GM19240 (cell line): Measurements from ENCODE around the gene WNT11.

Source experiments
- DNase-seq: peaks from one replicate; pipeline ENCODE4 v3.0.0; 2011; ENCODE audit warnings: low spot score; ENCODE audit not compliant: insufficient read length

WNT11 gene

DNA sequence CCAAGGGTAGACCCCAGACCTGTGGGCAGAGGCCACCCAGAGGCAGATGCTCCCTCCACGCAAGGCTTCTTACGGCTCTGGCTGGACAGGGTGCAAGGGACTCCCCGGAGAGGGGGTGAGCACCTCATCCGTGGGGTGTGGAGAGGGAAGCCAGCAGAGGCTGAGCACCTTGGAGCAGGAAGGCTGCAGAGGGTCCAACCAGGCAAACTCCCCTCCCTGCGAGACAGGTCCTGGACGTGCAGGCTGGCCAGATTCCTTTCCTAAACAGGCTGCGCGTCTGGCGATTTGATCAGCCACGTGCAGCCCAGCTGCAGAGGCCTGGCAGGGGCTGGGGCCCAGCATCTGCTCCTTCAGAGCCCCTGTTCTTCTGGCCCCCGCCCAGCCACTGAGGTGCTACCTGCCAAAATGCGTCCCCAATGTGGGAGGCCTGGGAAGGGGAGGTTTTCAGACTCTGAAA is 49.3 kb downstream of the WNT11 start:
- no peak for DNase-seq

DNA sequence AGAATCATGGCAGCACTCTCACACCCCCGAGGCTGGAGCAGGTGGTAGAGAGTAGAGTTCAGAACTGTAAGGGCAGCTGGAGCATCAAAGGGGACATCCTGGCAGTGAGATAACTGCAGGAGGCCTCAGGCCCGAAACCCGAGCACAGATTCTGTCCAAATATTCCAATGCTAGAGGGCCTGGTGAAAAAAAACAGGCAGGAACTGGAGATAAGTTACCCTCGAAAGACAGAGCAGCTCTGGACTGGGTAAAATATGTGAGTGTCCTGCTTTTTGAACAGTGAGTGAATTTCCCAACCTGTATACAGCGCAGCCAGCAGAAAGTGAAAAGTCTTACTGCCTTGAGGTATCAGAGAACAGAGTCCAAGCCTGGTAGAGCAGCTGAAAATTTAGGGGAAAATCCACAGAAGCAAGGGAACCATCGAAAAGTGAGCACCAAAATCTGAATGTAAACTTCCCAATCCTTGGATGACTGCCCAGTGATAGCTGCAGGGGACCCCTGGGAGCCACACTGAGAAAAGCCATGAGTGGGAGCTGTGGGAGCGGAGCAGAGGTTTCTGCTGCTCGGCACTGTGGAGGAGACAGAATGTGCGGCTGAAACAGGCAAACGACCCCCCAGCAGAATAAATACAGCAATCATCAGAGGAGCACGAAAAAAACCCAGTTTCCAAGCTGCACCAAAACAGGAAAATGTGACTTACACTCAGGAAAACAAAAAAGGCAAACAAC is 50.6 kb downstream of the WNT11 start:
- no peak for DNase-seq

DNA sequence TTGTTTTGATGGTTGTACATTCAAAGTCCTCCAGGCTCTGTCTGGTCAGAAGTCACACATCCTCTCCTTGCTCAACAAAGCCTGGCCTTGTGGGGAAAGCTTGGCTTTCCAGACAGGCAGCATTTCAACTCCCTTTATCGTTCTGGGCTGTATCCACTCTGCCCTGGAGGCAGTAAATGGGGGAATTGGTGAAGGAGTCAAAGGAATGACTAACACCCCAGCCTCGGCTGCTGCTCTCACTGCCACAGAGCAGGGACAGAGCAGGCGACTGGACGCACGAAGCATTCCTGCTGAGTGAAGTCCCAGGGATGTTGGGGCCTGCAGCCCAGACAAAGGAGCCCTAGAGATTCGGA is 52.8 kb downstream of the WNT11 start:
- no peak for DNase-seq

DNA sequence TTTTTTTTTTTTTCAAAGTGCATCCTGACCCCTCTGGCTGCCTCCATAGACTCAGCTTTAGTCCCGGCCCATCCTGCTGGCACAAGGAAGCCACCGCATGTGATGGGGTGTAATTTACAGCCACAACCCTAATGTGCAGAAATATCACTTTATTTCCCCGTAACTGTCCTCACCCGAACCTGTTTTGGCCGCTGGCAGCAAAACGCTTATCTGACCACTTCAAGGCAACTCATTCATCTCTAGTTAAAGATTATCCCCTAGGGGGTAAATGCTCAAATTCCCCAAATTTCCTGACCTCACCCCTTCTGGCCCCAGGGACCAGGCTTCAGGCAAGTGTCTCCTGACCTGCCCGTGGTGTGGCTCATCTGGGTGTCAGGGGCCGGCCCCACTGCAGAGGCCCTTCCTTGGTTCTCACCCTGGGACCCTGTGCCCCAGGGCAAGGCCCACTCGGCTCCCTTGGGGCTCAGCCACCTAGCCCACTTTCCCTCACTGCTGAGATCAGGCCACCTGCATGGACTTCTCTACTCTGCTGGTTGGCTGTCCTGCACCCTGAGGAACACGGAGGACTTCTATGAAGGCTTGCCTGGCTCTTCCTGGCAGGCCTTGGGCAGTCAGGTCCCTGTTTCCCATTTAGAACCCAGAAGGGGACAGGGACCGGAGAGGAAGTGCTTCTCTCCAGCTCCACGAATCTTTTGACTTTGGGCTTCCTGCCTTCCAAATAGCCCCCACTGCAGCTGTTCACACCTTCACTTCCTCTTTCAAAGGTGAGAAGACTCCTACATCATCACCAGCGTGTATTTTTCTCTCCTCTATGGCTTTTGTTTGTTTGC is 53.3 kb downstream of the WNT11 start:
- DNase-seq, result peak; percentile 58

DNA sequence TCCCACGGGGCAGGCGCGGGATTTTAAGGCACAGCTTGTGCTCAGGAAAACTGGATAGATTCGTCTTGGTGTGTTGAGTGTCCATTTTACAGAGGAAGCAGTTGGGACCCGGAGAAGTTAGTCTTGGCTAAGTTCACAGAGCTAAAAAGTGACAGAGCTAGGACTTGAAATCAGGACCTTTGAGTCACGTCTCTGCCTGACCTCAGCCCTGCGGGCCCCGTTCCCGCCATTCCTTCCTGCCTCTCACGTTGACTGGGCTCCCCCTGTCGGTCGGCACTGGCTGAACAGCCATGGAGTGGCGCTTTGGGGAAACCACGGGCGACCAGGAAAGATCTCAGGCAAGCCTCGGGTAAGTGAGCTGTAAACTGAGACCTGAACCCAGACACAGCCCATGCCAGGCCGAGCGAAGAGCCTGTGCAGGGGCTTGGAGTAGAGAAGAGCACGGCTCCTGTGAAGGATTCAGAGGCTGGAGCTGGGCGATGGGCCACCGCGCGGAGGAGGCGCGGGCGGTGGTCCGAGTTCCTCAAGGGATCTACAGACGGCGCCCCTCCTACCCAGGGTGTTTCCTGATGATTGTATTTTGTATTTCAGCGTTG is 54.1 kb downstream of the WNT11 start:
- peak; percentile 92 for DNase-seq

DNA sequence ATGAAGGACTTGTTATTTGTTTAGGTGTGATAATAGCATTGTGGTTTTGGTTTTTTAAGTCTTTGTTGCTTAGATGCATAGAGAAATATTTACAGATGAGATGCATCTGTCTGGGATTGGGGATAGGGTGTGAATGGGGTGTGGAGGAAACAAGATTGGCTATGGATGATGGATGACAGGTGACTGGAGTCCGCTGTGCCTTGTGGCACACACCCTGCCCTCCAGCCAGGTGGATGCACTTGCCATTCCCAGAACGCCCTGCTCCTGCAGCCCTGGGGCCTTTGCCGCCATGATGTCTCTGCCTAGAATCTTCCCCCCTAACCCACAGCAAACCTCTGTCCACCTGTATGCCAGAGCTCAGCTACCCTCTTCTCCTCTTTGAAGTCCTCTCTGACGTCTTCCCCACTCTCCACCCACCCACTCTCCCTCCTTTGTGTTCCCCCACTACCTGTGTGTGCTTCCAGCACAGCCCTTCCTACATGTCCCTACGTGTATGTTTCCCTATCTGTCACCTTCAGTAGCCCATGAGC is 54.7 kb downstream of the WNT11 start:
- DNase-seq, result no peak

DNA sequence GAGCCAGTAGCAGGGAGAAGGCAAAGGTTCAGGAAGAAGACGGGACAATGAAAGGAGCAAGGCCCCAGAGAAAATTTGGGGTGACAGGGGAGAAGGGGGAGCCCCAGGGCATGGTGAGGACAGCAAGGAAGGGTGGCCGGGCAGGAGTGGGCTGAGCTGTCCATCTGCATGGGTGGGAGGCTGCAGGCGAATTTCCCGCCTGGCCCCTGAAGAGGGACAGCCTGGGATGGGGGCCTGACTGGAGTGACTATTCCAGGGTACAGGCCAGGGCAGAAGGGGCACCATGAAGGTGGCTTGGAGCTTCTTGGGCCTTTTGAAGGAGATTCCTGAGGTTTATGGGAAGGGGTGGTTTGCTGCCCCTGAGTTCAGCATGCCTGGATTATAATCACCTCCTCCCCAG is 56.2 kb downstream of the WNT11 start:
- no peak for DNase-seq

DNA sequence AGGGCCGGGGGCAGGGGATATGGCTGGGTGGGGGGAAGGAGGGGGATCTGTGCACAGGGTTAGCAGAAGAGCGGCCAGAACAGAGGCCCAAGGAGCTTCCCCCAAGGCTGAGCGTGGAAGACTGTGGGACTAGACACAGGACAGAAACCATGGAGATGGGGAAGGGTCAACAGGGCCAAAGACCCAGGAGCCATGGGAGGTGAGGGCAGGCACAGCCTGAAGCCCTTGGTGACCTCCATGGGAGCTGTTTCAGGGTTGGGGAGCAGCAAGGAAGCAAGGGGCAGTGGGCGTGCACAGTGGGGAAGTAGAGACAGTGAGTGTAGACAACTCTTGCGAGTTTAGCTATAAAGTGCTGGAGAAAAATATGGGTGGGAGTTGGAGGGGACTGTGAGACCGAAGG is 56.6 kb downstream of the WNT11 start:
- no peak for DNase-seq

DNA sequence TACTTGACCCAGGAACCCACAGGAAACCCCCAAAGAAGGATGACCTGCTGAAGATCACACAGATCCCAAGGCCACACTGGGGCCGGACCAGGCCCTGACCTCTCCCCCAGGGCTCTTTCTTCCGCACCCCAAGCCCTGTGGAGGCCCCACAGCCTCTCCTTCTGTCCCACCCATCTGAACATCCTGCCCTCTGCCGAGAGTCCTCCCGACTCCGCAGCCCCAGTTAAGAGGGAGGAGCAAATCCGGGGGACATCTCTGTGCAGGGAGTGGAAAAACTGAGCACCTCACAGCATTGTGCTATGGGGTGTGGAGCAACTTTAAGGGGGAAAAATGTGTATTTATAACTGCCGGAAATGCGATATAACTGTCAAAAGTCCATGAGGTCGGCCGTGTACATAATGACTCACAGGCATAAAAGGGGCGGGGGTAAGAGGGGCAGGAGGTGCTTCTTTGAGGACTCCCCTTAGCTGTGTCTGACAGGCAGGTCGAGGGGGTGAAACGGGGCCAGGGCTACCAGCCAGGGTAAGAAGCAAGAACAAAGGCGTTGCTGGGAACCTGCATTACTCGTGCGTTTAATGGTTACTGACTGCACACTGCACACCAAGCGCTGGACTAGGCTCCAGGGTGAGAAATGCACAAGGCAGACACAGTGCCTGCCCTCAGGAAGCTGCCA is 57.2 kb downstream of the WNT11 start:
- DNase-seq, result no peak

DNA sequence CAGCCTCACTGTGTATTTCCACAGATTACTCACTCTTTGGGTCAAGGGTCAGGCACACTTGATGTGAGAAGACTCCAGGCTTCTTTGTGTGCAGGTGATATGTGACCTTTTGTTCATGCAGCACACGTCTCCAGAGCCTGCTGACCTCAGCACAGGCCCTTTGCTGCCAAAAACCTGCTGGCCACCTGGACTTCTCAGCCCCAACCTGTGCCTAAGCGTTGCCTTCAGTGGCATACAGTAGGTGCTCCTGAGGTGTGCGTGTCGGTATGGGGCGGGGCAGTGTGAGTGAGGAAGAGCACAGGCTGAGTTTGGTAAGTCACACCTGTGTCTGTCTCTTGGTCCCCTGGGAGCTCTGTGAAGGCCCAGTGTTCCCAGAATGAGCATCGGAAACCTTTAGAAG is 58.1 kb downstream of the WNT11 start:
- DNase-seq, result no peak

DNA sequence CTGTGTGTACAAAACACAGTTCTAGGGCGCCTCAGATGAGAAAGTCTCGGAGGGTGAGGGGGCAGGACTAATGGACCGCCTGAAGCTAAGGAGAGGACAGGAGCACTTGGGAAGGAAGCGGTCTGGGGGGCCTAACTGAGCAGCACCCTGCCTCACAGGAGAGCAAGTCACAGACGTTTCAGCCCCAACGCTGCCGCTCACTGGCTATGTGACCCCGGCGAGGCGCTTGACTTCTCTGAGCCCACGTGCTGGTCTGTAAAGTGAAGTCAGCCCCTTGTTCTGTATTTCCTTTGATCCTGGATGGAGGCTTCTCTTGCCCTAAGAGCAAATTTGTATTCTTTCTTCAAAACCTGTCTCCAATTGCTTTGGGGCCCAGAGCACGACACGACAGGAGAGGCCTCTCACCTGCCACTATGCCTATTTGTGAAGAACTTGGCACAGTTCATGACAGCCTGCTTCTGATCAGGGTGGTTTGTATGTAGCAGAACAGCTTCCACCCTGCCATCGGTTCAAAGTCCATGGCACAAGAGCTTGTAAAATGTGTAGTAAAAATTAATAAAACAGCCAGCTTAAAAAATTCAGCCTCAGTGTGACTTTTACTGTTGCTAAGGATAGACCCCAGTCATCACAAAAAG is 59.1 kb downstream of the WNT11 start:
- DNase-seq, result no peak

DNA sequence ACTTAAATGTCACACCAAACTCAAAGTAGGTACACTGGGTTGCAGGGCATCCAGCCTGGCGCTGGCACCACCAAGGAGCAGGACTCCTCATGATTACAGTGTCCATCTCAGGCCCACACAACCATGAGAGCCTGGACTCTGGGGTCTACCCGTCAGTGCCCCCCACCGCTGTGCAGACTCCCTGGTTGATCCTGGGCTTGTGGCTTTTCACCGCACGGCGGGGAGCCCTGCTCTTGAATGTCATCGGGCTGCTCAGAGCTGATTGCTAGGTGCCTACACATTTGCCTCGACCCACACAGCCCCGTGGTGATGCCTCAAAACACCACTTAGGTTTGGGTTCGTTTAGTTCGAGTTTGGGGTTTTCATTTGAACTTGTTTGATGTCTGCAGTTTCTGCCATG is 63.0 kb downstream of the WNT11 start:
- no peak for DNase-seq

DNA sequence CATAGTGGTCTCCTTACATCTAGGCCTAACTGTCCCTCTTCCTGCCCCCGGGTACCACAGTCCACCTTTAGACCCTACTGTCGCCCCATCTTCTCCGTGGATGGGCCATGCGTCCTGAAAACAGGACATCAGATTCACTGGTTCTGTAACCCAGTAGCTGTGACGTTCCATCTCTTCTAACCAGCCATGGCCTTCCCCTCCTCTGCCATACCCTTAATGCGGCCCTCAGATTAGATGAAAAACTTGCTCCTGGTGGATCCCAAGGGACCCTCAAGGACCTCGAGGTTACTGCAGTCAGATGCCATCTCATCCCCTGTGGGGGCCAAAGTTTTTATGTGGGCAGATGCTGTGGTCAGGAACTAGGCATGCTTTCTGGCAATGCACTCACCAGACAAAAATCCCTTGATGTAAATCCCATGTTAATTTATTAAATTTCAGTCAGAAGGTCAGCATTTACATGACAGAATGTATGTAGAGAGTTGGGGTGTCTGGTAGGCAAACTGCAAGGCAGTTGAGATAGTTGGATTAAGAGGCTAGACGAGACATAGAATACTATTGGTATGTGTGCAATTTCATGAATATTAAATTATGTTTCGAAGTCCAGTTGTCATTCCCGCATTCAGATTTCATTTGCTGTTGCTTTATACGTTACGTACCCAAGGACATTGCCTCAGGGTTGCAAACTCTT is 64.3 kb downstream of the WNT11 start:
- DNase-seq, result no peak

DNA sequence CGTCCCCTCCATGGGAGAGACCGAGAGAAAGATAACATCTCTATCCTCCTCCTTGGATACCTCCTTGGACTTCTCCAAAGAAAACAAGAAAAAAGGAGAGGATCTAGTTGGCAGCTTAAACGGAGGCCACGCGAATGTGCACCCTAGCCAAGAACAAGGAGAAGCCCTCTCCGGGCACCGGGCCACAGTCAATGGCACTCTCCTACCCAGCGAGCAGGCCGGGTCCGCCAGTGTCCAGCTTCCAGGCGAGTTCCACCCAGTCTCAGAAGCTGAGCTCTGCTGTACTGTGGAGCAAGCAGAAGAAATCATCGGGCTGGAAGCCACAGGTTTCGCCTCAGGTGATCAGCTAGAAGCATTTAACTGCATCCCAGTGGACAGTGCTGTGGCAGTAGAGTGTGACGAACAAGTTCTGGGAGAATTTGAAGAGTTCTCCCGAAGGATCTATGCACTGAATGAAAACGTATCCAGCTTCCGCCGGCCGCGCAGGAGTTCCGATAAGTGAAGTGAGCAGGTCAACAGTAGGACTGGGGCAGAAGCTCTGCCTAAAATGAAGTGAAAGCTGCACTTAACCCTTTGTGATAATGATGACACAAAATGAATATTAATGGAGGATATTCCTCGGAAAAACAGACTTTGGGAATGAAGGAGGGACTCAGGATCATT is 65.3 kb downstream of the WNT11 start:
- DNase-seq, result no peak

DNA sequence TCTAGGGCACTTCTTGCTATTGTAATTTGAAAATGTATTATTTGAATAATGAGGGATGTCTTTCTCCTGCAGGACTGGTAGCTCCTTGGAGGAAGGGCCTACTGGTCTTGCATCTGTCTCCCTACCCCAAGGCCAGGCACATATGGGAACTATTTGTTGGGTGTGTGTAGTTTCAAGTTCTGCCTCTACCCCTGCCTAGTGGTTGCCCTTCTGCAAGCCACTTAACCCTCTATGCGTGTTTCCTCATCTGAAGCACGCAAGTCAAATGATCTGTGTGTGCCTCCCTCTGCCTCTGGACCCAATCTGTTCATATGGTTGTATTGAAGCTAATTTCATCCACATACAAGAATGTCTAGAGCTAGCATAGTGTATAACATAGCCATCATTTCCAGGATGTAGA is 67.0 kb downstream of the WNT11 start:
- DNase-seq, result no peak
